ENCODE data around the gene CACNG8.

CACNG8 gene

GRCh38 chr19:53993448-53993847 lies 30.7 kb downstream of the CACNG8 start:
- TF ChIP-seq ZNF274 (IDR thresholded peaks at IDR 0.05; ENCODE audit: low read depth, low read length) = no peak
- H3K4me3 ChIP-seq (ENCODE audit: low read length) = no peak overlapping the region

GRCh38 chr19:53994811-53995210 lies 32.1 kb downstream of the CACNG8 start:
- H3K4me3 ChIP-seq (ENCODE audit: low read length) = no peak overlapping the region
- TF ChIP-seq ZNF274 (IDR thresholded peaks at IDR 0.05; ENCODE audit: low read depth, low read length) = no peak

- no peak for TF ChIP-seq ZNF274 (IDR thresholded peaks at IDR 0.05; ENCODE audit: low read depth, low read length)
- no peak overlapping the region for H3K4me3 ChIP-seq (ENCODE audit: low read length)
Observed at GRCh38 chr19:53998223-53998622, 35.5 kb downstream of the CACNG8 start.

- no peak for TF ChIP-seq ZNF274 (IDR thresholded peaks at IDR 0.05; ENCODE audit: low read depth, low read length)
Observed at GRCh38 chr19:53999694-54000093, 37.0 kb downstream of the CACNG8 start.

GRCh38 chr19:54001496-54001895 lies 38.8 kb downstream of the CACNG8 start:
- TF ChIP-seq ZNF274 (IDR thresholded peaks at IDR 0.05; ENCODE audit: low read depth, low read length) = no peak
- no peak overlapping the region for H3K4me3 ChIP-seq (ENCODE audit: low read length)

More at GRCh38 chr19:53999694-54000093, 37.0 kb downstream of the CACNG8 start:
- H3K4me3 ChIP-seq (ENCODE audit: low read length) = no peak overlapping the region

GRCh38 chr19:54002495-54003315 lies 40.0 kb downstream of the CACNG8 start:
- H3K4me3 ChIP-seq (ENCODE audit: low read length) = no peak overlapping the region
- TF ChIP-seq ZNF274 (IDR thresholded peaks at IDR 0.05; ENCODE audit: low read depth, low read length) = no peak

GRCh38 chr19:54009440-54009839 lies 46.7 kb downstream of the CACNG8 start:
- TF ChIP-seq ZNF274 (IDR thresholded peaks at IDR 0.05; ENCODE audit: low read depth, low read length) = no peak
- H3K4me3 ChIP-seq (ENCODE audit: low read length) = no peak overlapping the region

GRCh38 chr19:54010474-54010873 lies 47.7 kb downstream of the CACNG8 start:
- TF ChIP-seq ZNF274 (IDR thresholded peaks at IDR 0.05; ENCODE audit: low read depth, low read length) = no peak
- no peak overlapping the region for H3K4me3 ChIP-seq (ENCODE audit: low read length)

- H3K4me3 ChIP-seq (ENCODE audit: low read length) = no peak overlapping the region
- TF ChIP-seq ZNF274 (IDR thresholded peaks at IDR 0.05; ENCODE audit: low read depth, low read length) = no peak
Observed at GRCh38 chr19:54011507-54012211, 48.9 kb downstream of the CACNG8 start.

- no peak for TF ChIP-seq ZNF274 (IDR thresholded peaks at IDR 0.05; ENCODE audit: low read depth, low read length)
- H3K4me3 ChIP-seq (ENCODE audit: low read length) = no peak overlapping the region
Observed at GRCh38 chr19:54013866-54014265, 51.1 kb downstream of the CACNG8 start.

- no peak for TF ChIP-seq ZNF274 (IDR thresholded peaks at IDR 0.05; ENCODE audit: low read depth, low read length)
- no peak overlapping the region for H3K4me3 ChIP-seq (ENCODE audit: low read length)
Observed at GRCh38 chr19:54014920-54015560, 52.3 kb downstream of the CACNG8 start.

GRCh38 chr19:54017261-54017660 lies 54.5 kb downstream of the CACNG8 start:
- TF ChIP-seq ZNF274 (IDR thresholded peaks at IDR 0.05; ENCODE audit: low read depth, low read length) = no peak
- H3K4me3 ChIP-seq (ENCODE audit: low read length) = no peak overlapping the region

- H3K4me3 ChIP-seq (ENCODE audit: low read length) = no peak overlapping the region
- no peak for TF ChIP-seq ZNF274 (IDR thresholded peaks at IDR 0.05; ENCODE audit: low read depth, low read length)
Observed at GRCh38 chr19:54021363-54021762, 58.6 kb downstream of the CACNG8 start.

- TF ChIP-seq ZNF274 (IDR thresholded peaks at IDR 0.05; ENCODE audit: low read depth, low read length) = no peak
- H3K4me3 ChIP-seq (ENCODE audit: low read length) = no peak overlapping the region
Observed at GRCh38 chr19:54021932-54022331, 59.2 kb downstream of the CACNG8 start.

- TF ChIP-seq ZNF274 (IDR thresholded peaks at IDR 0.05; ENCODE audit: low read depth, low read length) = no peak
- no peak overlapping the region for H3K4me3 ChIP-seq (ENCODE audit: low read length)
Observed at GRCh38 chr19:54023191-54023590, 60.5 kb downstream of the CACNG8 start.

Measured in GM08714 (cell line).